ENCODE data around the gene NADSYN1.

DNA sequence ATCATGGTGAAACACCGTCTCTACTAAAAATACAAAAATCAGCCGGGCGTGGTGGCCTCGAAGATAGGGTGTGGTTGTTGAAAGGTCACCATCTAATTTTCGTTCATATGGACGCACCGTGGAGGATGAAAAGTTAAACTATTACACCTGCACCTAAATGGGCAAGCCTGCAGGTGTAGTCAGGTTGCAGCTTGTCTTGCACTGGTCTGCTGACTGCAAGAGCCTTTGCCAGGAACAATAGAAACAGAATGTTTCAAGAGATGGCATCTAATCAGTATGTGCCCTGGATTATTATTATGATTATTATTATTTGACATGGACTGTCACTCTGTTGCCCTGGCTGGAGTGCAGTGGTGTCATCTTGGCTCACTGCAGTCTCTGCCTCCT, 908 bp downstream of the NADSYN1 start:
- TF ChIP-seq, protein P1, sequence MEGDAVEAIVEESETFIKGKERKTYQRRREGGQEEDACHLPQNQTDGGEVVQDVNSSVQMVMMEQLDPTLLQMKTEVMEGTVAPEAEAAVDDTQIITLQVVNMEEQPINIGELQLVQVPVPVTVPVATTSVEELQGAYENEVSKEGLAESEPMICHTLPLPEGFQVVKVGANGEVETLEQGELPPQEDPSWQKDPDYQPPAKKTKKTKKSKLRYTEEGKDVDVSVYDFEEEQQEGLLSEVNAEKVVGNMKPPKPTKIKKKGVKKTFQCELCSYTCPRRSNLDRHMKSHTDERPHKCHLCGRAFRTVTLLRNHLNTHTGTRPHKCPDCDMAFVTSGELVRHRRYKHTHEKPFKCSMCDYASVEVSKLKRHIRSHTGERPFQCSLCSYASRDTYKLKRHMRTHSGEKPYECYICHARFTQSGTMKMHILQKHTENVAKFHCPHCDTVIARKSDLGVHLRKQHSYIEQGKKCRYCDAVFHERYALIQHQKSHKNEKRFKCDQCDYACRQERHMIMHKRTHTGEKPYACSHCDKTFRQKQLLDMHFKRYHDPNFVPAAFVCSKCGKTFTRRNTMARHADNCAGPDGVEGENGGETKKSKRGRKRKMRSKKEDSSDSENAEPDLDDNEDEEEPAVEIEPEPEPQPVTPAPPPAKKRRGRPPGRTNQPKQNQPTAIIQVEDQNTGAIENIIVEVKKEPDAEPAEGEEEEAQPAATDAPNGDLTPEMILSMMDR (IDR thresholded peaks at IDR 0.05 in 8 of 11, conservative IDR thresholded peaks at IDR 0.05 in 3 of 11): no peak
- TF ChIP-seq POLR2AphosphoS5 (IDR thresholded peaks at IDR 0.05): no peak

Measured in spleen (tissue), 7 donors.